Endothelial cell of umbilical vein (primary cell): Measurements from ENCODE around the gene PRLHR. TPM values are rescaled to one million over a fixed set of nuclear protein-coding genes. Genes with fewer than 3 reads are reported as not detected.

Experiments used
- BruUV-seq: library from RNA; stranded (reverse); fragments of 400-500 nt; replicated peaks from 2 replicates; lab custom pipeline; 2021; lab: Mats Ljungman, UMichigan
- CTCF ChIA-PET: fragments of 300-600, 350-600 bp; sonication (Branson Sonifier 250); formaldehyde crosslinking; loops from one replicate; lab custom pipeline; 2021; ENCODE audit warnings: antibody characterized with exemption, inconsistent platforms; lab: Charles Lee
- POLR2A ChIA-PET: fragments of 300-600, 350-600 bp; sonication (Branson Sonifier 250); formaldehyde crosslinking; loops from one replicate; lab custom pipeline; 2021; ENCODE audit warnings: antibody characterized with exemption, inconsistent platforms; lab: Charles Lee
- DNase-seq: peaks from one replicate; pipeline ENCODE4 v3.0.0-alpha.2; 2011; ENCODE audit warnings: low read depth, low spot score
- FAIRE-seq: peaks from 2 replicates; lab custom pipeline; 2011; peaks lifted over from hg19 to GRCh38; lab: Jason Lieb, UNC
- H2AFZ ChIP-seq: 2 replicates; pipeline ENCODE4 v1.6.0; 2012; ENCODE audit warnings: low read depth, low read length, control low read depth, inconsistent platforms
- H3K27ac ChIP-seq: 2 replicates; pipeline ENCODE4 v1.5.1; 2011; ENCODE audit warnings: low read depth, mild to moderate bottlenecking, control low read depth, low read length, moderate library complexity; ENCODE audit not compliant: insufficient read depth
- H3K27me3 ChIP-seq, 2 experiments: 2 replicates each; pipeline versions ENCODE4 v1.6.0 to v1.6.1; 2011; ENCODE audit warnings: low read length in 2 of 2, mixed read lengths in 1 of 2; ENCODE audit not compliant: control insufficient read depth in 2 of 2, insufficient read depth in 2 of 2
- H3K36me3 ChIP-seq, 2 experiments: 2 replicates in 1 of 2; 3 replicates in 1 of 2; pipeline ENCODE4 v1.5.1; 2011; ENCODE audit warnings: low read length in 2 of 2, mild to moderate bottlenecking in 1 of 2, moderate library complexity in 1 of 2; ENCODE audit not compliant: control insufficient read depth in 2 of 2, insufficient read depth in 2 of 2; ENCODE audit errors: extremely low read depth in 1 of 2
- H3K4me1 ChIP-seq: 3 replicates; pipeline ENCODE4 v1.5.1; 2011; ENCODE audit warnings: mild to moderate bottlenecking, low read length; ENCODE audit not compliant: control insufficient read depth, insufficient read depth; ENCODE audit errors: extremely low read depth
- H3K4me2 ChIP-seq: 2 replicates; pipeline ENCODE4 v1.6.1; 2011; ENCODE audit warnings: low read length, control low read depth, mixed read lengths; ENCODE audit not compliant: insufficient read depth
- H3K4me3 ChIP-seq, 3 experiments: fragments of 200-600 bp in 1 of 3; sonication (generic), shearing (Covaris generic) in 1 of 3; replicated peaks in 1 of 3; 2 replicates each; pipeline ENCODE4 v1.5.1; 2011 to 2016; ENCODE audit warnings: control low read depth in 3 of 3, low read length in 3 of 3, mild to moderate bottlenecking in 2 of 3, inconsistent platforms in 1 of 3, low read depth in 1 of 3, moderate library complexity in 1 of 3; ENCODE audit not compliant: insufficient read depth in 1 of 3
- H3K79me2 ChIP-seq: 2 replicates; pipeline ENCODE4 v1.6.0; 2012; ENCODE audit warnings: low read length, inconsistent platforms; ENCODE audit not compliant: control insufficient read depth, insufficient read depth
- H3K9ac ChIP-seq: replicated peaks from 2 replicates; pipeline ENCODE3; 2011; ENCODE audit warnings: low read length, control low read depth; ENCODE audit not compliant: insufficient read depth; ENCODE audit errors: extremely low read depth
- H3K9me1 ChIP-seq: replicated peaks from 3 replicates; pipeline ENCODE4 v1.6.0; 2011; ENCODE audit warnings: mild to moderate bottlenecking, low read length; ENCODE audit not compliant: control insufficient read depth, insufficient read depth; ENCODE audit errors: extremely low read depth
- H3K9me3 ChIP-seq: replicated peaks from 2 replicates; pipeline ENCODE4 v1.5.1; 2012; ENCODE audit warnings: low read length, inconsistent platforms; ENCODE audit not compliant: control insufficient read depth, insufficient read depth
- H4K20me1 ChIP-seq: replicated peaks from 2 replicates; pipeline ENCODE3; 2011; ENCODE audit warnings: mild to moderate bottlenecking, low read length; ENCODE audit not compliant: control insufficient read depth, insufficient read depth; ENCODE audit errors: extremely low read depth
- EZH2 ChIP-seq: IDR thresholded peaks from 2 replicates; pipeline ENCODE4 v1.6.1; 2012; ENCODE audit warnings: borderline replicate concordance, low read depth, mild to moderate bottlenecking, moderate library complexity, low read length, inconsistent platforms; ENCODE audit not compliant: severe bottlenecking
- FOS ChIP-seq: IDR thresholded peaks from 2 replicates; pipeline ENCODE4 v1.6.1; 2011; ENCODE audit warnings: mild to moderate bottlenecking, low read length, moderate library complexity, borderline replicate concordance; ENCODE audit not compliant: insufficient read depth
- POLR2A ChIP-seq: IDR thresholded peaks from 2 replicates; pipeline ENCODE4 v1.6.1; 2012; ENCODE audit warnings: low read depth, mild to moderate bottlenecking, control low read depth, low read length
- POLR2AphosphoS5 ChIP-seq: IDR thresholded peaks from 2 replicates; pipeline ENCODE4 v1.6.1; 2012; ENCODE audit warnings: low read depth, mild to moderate bottlenecking, control low read depth, low read length, moderate library complexity; ENCODE audit not compliant: insufficient read depth
- dilution Hi-C: fragments of 300-500 bp; cut with MboI; formaldehyde crosslinking; loops from one replicate; pipeline ENCODE4 v1.15.0; 2019; ENCODE audit warnings: low sequenced_read_pairs; ENCODE audit not compliant: extremely low pct_ligation_motif_present
- intact Hi-C: fragments of 100-400 bp; cut with micrococcal nuclease; formaldehyde crosslinking; loops from one replicate; pipeline ENCODE4 v1.10.0; 2022
- polyA plus RNA-seq, 4 experiments: library from polyadenylated mRNA; depleted of rRNA in 3 of 4; stranded (reverse) in 3 of 4; unstranded in 1 of 4; fragments of >200 nt; gene quantifications; 2 replicates each; pipeline versions ENCODE4 v1.2.1 to v1.2.3, GENCODE V29; 2011 to 2012; ENCODE audit warnings: missing spikeins in 1 of 4
- total RNA-seq: library from RNA; stranded (reverse); gene quantifications from 2 replicates; pipeline ENCODE4 v1.2.3, GENCODE V29; 2021
- TF ChIP-seq, protein P1 (sequence below), 2 donors: IDR thresholded peaks; 1 replicate in 1 of 2; 2 replicates in 1 of 2; pipeline ENCODE4 v1.5.1; 2011; ENCODE audit warnings: low read length in 2 of 2, mild to moderate bottlenecking in 2 of 2, moderate library complexity in 2 of 2, control low read depth in 1 of 2, inconsistent platforms in 1 of 2, low read depth in 1 of 2; ENCODE audit not compliant: insufficient read depth in 1 of 2; ENCODE audit errors: extremely low read depth in 1 of 2
- TF ChIP-seq, protein P2 (sequence below): IDR thresholded peaks from 2 replicates; pipeline ENCODE4 v1.6.1; 2011; ENCODE audit not compliant: insufficient read depth, insufficient read length

PRLHR gene
- total and polyA plus RNA-seq, 2 donors (not counting 3 experiments of a cell fraction or from before 2014, with no cell fraction given), result not detected

DNA sequence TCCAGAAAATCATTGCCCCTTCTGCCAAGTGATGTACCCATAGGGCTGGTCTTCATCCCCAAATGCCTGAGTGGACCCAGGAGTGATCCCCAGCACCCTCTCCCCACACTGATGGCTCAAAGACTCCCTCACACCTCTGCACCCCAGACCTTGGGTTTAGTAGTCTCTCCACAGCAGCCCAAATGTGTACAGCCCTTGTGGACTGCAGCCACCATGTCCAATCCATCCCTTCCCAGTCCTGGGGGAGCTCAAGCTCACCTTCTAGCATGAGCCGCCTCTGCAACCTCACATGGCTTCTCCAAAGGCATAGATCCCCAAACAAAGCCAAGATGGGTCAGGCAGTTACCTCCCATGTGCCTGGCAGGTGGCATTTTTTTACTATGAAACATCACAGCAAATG lies 50.1 kb downstream of the PRLHR start:
- H3K4me2 ChIP-seq, result no peak overlapping the region
- no peaks in the 10 kb centered on the region for H3K79me2 ChIP-seq
- H4K20me1 ChIP-seq, result no peaks in the 10 kb centered on the region
- TF ChIP-seq POLR2A (no peak), EZH2 (no peak), POLR2AphosphoS5 (no peak), FOS (no peak)
- TF ChIP-seq, protein P1, sequence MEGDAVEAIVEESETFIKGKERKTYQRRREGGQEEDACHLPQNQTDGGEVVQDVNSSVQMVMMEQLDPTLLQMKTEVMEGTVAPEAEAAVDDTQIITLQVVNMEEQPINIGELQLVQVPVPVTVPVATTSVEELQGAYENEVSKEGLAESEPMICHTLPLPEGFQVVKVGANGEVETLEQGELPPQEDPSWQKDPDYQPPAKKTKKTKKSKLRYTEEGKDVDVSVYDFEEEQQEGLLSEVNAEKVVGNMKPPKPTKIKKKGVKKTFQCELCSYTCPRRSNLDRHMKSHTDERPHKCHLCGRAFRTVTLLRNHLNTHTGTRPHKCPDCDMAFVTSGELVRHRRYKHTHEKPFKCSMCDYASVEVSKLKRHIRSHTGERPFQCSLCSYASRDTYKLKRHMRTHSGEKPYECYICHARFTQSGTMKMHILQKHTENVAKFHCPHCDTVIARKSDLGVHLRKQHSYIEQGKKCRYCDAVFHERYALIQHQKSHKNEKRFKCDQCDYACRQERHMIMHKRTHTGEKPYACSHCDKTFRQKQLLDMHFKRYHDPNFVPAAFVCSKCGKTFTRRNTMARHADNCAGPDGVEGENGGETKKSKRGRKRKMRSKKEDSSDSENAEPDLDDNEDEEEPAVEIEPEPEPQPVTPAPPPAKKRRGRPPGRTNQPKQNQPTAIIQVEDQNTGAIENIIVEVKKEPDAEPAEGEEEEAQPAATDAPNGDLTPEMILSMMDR (IDR thresholded peaks at IDR 0.05; ENCODE audit: extremely low read depth in 1 of 2, insufficient read depth in 1 of 2, low read depth in 1 of 2, low read length in 2 of 2), result no peak
- TF ChIP-seq, protein P2, sequence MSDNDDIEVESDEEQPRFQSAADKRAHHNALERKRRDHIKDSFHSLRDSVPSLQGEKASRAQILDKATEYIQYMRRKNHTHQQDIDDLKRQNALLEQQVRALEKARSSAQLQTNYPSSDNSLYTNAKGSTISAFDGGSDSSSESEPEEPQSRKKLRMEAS, result no peak
- no peaks in the 10 kb centered on the region for H3K4me1 ChIP-seq
- H3K4me3 ChIP-seq, result no peak overlapping the region
- dilution Hi-C loops (no loop called here), intact Hi-C loops (no loop called here)
- ChIA-PET POLR2A (no interaction called here), CTCF (no interaction called here)
- FAIRE-seq (no peak), DNase-seq (no peak)
- no peaks in the 10 kb centered on the region for H3K9me1 ChIP-seq
- H3K36me3 ChIP-seq, result no peaks in the 10 kb centered on the region
- H3K27me3 ChIP-seq, result no peaks in the 10 kb centered on the region
- no peaks in the 10 kb centered on the region for H3K9me3 ChIP-seq
- no TSS peak for BruUV-seq
- H2AFZ ChIP-seq, result no peak overlapping the region
- no peak overlapping the region for H3K27ac ChIP-seq
- H3K9ac ChIP-seq, result no peak overlapping the region
